C1 segment of cervical spinal cord (tissue), 14 donors: ENCODE results near the gene KIAA1614.
"Not testable (repeated sequence)": the region's sequence is repeated elsewhere in the genome, so short reads cannot be mapped to it uniquely, and the experiment has no call there.

Experiments used
- DNase-seq, 14 donors: peaks; one replicate each; lab custom pipeline; 2025; lab: John Stamatoyannopoulos, UW

Gene KIAA1614

GRCh38 chr1:180959620-180960019, 46.9 kb downstream of the KIAA1614 start:
- not testable (repeated sequence) for DNase-seq

- no peak for DNase-seq
These were observed 48.9 kb downstream of the KIAA1614 start for GRCh38 chr1:180961622-180962021.

- no peak for DNase-seq
These were observed 49.5 kb downstream of the KIAA1614 start for GRCh38 chr1:180962178-180962577.

- no peak for DNase-seq
These were observed 51.4 kb downstream of the KIAA1614 start for GRCh38 chr1:180964056-180964455.

- DNase-seq: peak in 1 of 14 donors; percentile 47
These were observed 51.9 kb downstream of the KIAA1614 start for GRCh38 chr1:180964595-180964994.

- no peak for DNase-seq
These were observed 53.6 kb downstream of the KIAA1614 start for GRCh38 chr1:180966312-180966711.

GRCh38 chr1:180966744-180967536, 54.2 kb downstream of the KIAA1614 start:
- DNase-seq: no peak

GRCh38 chr1:180967558-180967957, 54.9 kb downstream of the KIAA1614 start:
- DNase-seq: no peak

- not testable (repeated sequence) for DNase-seq
These were observed 56.1 kb downstream of the KIAA1614 start for GRCh38 chr1:180968834-180969233.

- DNase-seq: no peak
These were observed 56.7 kb downstream of the KIAA1614 start for GRCh38 chr1:180969434-180969833.

GRCh38 chr1:180970333-180971079, 57.8 kb downstream of the KIAA1614 start:
- no peak for DNase-seq

GRCh38 chr1:180971273-180971997, 58.7 kb downstream of the KIAA1614 start:
- DNase-seq: no peak

GRCh38 chr1:180973369-180973768, 60.7 kb downstream of the KIAA1614 start:
- DNase-seq: peak in 1 of 14 donors; percentile 52

- no peak for DNase-seq
These were observed 61.5 kb downstream of the KIAA1614 start for GRCh38 chr1:180974236-180974635.

- no peak for DNase-seq
These were observed 62.9 kb downstream of the KIAA1614 start for GRCh38 chr1:180975551-180975950.

- no peak for DNase-seq
These were observed 63.5 kb downstream of the KIAA1614 start for GRCh38 chr1:180976191-180976590.

GRCh38 chr1:180976732-180977357, 64.1 kb downstream of the KIAA1614 start:
- no peak for DNase-seq

- no peak for DNase-seq
These were observed 69.1 kb downstream of the KIAA1614 start for GRCh38 chr1:180981596-180982387.

GRCh38 chr1:180982422-180982821, 69.7 kb downstream of the KIAA1614 start:
- DNase-seq: peak in 1 of 14 donors; percentile 14

- DNase-seq: peak in 2 of 14 donors; percentile 5 to 93
These were observed 75.6 kb downstream of the KIAA1614 start for GRCh38 chr1:180988253-180988752.

- DNase-seq: no peak
These were observed 81.6 kb downstream of the KIAA1614 start for GRCh38 chr1:180994262-180994661.
